ENCODE data around the gene MAFF.

Gene MAFF

DNA sequence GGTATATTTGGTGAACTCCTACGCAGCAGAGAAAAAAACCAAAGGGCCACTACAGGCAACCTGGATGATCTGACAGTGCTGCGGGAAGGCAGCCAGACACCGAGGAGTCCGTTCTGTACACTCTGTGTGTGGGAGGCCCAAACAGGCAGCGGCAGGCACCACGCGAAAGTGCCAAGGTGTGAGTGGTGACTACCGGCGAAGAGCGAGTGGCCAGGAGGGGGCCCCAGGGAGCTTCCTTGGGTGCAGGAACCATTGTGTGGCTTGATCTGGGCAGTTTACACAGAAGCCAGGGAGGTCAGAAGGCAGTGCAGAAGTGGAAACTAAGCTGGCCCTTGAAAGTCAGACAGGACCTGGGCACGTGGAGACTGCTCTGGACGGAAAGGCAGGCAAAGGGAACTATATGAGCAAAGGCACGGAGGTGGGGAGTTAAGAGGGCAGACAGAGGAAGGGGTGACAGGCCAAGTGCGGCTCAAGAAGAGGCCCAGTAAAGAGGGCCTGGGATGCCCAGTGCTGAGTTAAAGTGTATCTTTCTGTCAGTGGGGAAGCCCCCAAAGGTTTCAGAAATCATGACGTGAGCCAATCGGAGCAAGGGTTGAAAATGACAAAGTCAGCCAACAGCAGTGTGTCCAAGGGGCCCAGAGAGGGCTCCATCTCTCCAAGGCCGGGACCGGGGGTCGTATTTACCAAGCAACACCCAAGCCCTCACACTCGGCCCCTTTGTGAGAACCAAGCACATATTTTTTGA, 60.4 kb downstream of the MAFF start:
- H3K4me3 ChIP-seq (replicated peaks; ENCODE audit: insufficient read depth, low read length): no peak overlapping the region

GRCh38 chr22:38264322-38264843, 62.6 kb downstream of the MAFF start:
- no peak for TF ChIP-seq SPI1 (IDR thresholded peaks at IDR 0.05; ENCODE audit: borderline replicate concordance, low read depth)
- TF ChIP-seq POLR2AphosphoS5 (IDR thresholded peaks at IDR 0.05; ENCODE audit: low read depth): no peak
- Histone ChIP-seq H3K4me3 (replicated peaks; ENCODE audit: insufficient read depth, low read length) (no peak overlapping the region), H3K27ac (replicated peaks) (no peak overlapping the region), H3K27me3 (ENCODE audit: insufficient read depth, poor library complexity, severe bottlenecking) (no peaks in the 10 kb centered on the region)
- DNase-seq (ENCODE audit: low read depth in 1 of 2, low spot score in 1 of 2): no peak

More for the DNA sequence above, 60.4 kb downstream of the MAFF start:
- DNase-seq (ENCODE audit: low read depth in 1 of 2, low spot score in 1 of 2): peak in 1 of 2 experiments; percentile 57
- TF ChIP-seq POLR2AphosphoS5 (IDR thresholded peaks at IDR 0.05; ENCODE audit: low read depth) (no peak), CTCF (IDR thresholded peaks at IDR 0.05; ENCODE audit: insufficient read depth, low read length) (peak; percentile 41)
- Histone ChIP-seq H3K27me3 (ENCODE audit: insufficient read depth, poor library complexity, severe bottlenecking) (no peaks in the 10 kb centered on the region), H3K27ac (replicated peaks) (no peak overlapping the region)
